Cardiac muscle cell (in vitro differentiated cells and primary cell): ENCODE measurements around the gene BRMS1. TPM values are rescaled to one million over a fixed set of nuclear protein-coding genes. Genes with fewer than 3 reads are reported as not detected.

Experiments
- DNase-seq, 2 donors: peaks; one replicate each; pipeline versions ENCODE4 v3.0.0 to v3.0.0-alpha.2; 2010 to 2017; ENCODE audit warnings: low read depth in 1 of 2, low spot score in 1 of 2
- H3K27ac ChIP-seq: fragments of 200-600 bp; sonication (generic); 2 replicates; pipeline ENCODE4 v1.5.1; 2016
- H3K27me3 ChIP-seq: fragments of 200-600 bp; sonication (generic); 2 replicates; pipeline ENCODE4 v1.6.0; 2016; ENCODE audit warnings: control low read depth
- H3K36me3 ChIP-seq: fragments of 200-600 bp; sonication (generic); 2 replicates; pipeline ENCODE4 v1.5.1; 2016; ENCODE audit warnings: control low read depth
- H3K4me1 ChIP-seq: fragments of 200-600 bp; sonication (generic); 2 replicates; pipeline ENCODE4 v1.8.1; 2017; ENCODE audit warnings: low read depth, mild to moderate bottlenecking, mixed run types
- H3K4me3 ChIP-seq: fragments of 200-600 bp; sonication (generic); 2 replicates; pipeline ENCODE4 v1.5.1; 2016; ENCODE audit warnings: mild to moderate bottlenecking
- H3K9me3 ChIP-seq: fragments of 200-600 bp; sonication (generic); 2 replicates; pipeline ENCODE4 v1.5.1; 2017; ENCODE audit warnings: low read depth, mild to moderate bottlenecking, control low read depth
- polyA plus RNA-seq: library from polyadenylated mRNA; unstranded; fragments of >200 nt; fragmentation: Nextera tagmentation; extraction: Ambion mirVana; gene quantifications from 2 replicates; pipeline ENCODE4 v1.2.1, GENCODE V29; 2016
- total RNA-seq: library from RNA; depleted of rRNA; stranded (reverse); fragments of >200 nt; gene quantifications from 2 replicates; pipeline ENCODE4 v1.2.3, GENCODE V29; 2016
- TF ChIP-seq, protein P1 (sequence below): IDR thresholded peaks from 2 replicates; pipeline ENCODE4 v1.5.1; 2012; ENCODE audit warnings: low read depth, mild to moderate bottlenecking, low read length

Gene BRMS1
- total and polyA plus RNA-seq, 2 experiments from 2014 or later: 33.2 to 33.8 TPM

DNA sequence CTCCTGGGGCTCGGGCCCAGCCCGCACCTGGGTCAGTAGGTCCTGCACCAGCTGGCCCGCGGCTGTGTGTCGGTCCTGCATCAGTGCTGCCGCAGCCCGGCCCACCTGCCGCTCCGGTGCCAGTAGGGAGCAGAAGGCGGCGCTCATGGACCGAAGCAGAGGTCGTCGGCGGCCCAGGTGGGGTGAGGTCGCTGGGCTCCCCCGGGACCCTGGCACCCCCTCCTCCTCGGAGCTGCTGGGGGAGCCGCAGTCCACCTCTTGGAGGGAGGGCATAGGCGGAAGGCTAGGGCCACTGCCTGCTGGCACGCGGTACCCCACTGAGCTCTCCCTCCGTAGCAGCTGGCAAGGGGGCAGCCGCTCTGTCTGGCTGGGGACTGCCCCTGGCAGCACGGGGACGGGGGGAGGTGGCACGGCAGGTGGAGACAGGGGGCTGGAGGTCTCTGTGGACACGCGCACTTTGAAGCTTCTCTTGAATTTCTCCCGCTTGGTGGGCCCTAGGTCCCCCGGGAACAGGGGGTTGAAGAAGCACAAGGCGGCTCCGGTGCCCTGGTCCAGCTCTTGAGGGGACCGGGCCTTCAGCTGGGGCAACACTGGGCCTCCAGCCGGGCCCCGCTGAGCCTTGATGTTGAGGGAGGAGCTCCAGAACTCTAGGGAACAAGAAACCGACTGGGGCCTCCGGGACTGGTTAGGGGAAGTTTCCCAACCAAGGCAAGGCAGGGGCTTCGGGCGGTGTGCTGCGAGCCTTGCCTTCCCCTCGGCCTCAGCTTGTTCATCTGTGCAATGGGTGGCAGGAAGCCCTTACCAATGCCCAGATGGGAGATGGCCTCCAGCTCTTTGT lies 10.1 kb downstream of the BRMS1 start:
- Histone ChIP-seq H3K4me1 (peaks cover 10% of the 10 kb centered on the region), H3K9me3 (no peaks in the 10 kb centered on the region), H3K27ac (no peak overlapping the region), H3K4me3 (no peak overlapping the region), H3K36me3 (no peaks in the 10 kb centered on the region), H3K27me3 (no peaks in the 10 kb centered on the region)
- TF ChIP-seq, protein P1, sequence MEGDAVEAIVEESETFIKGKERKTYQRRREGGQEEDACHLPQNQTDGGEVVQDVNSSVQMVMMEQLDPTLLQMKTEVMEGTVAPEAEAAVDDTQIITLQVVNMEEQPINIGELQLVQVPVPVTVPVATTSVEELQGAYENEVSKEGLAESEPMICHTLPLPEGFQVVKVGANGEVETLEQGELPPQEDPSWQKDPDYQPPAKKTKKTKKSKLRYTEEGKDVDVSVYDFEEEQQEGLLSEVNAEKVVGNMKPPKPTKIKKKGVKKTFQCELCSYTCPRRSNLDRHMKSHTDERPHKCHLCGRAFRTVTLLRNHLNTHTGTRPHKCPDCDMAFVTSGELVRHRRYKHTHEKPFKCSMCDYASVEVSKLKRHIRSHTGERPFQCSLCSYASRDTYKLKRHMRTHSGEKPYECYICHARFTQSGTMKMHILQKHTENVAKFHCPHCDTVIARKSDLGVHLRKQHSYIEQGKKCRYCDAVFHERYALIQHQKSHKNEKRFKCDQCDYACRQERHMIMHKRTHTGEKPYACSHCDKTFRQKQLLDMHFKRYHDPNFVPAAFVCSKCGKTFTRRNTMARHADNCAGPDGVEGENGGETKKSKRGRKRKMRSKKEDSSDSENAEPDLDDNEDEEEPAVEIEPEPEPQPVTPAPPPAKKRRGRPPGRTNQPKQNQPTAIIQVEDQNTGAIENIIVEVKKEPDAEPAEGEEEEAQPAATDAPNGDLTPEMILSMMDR: no peak
- DNase-seq: peak in 1 of 2 donors; percentile 32

DNA sequence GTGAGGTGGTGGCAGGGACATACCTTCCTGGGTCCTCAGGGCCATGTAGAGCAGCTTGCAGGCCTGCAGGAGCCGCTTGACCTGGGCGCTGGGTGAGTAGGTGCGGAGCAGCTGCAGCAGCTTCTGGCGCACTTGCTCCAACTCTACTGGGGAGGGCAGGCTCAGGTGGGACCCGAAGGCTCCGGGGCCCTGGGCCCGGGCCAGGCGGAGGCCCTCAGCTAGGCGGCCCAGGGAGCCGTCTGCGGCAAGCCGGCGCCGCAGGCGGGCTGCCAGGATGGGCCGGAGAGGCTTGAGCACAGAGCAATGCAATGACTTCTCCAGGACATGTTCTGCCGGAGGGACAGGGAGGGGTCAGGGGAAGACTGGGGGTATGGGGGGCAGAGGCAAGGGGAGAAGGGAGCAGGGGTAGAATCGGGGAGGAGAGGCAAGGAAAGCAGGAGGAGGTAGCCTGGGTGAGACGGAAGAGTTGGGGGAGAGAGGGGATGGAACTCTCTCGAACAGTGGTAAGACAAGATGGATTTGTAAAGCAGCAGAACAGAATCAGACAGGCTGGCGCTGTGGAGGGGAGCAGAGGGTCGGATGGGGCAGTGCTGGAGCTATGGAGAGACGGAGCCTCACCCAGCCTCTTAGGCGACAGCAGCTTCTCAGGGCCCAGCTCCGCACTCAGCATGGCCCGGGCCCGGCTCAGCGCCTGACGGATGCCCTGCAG lies 10.9 kb downstream of the BRMS1 start:
- Histone ChIP-seq H3K4me1 (peaks cover 10% of the 10 kb centered on the region), H3K36me3 (no peaks in the 10 kb centered on the region), H3K27ac (no peak overlapping the region), H3K9me3 (no peaks in the 10 kb centered on the region), H3K4me3 (no peak overlapping the region), H3K27me3 (no peaks in the 10 kb centered on the region)
- DNase-seq: no peak
- TF ChIP-seq, protein P1: no peak

DNA sequence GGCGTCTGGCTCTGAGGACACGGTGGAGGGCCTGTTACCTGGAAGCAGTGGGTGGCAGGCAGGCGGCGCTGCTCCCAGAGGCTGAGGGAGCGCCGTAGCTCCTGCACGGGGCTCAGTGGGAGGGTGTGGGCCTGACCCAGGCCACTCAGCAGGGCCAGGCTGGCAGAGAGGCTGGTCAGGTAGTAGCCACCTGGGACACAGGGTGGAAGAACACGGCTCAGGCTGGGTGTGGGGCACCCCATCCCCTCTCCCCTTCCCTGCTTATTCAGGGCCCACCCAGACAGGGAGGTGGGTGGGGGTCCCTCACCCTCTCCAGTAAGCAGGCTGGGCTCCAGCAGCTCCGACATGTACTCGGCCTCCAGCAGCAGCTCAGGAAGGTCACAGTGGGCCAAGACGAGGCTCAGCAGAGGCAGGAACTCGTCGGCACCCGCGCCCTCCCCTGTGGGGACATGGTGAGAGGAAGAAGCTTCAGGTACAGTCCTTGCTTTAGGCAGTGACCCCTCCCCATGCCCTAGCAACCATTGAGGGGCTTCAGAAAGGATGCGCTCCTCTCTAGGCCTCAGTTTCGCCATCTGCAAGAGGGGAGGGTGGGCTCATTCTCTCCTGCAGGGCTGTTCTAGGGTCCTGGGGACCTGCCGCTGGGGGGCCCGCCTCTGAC lies 11.6 kb downstream of the BRMS1 start:
- TF ChIP-seq, protein P1: no peak
- DNase-seq: no peak

DNA sequence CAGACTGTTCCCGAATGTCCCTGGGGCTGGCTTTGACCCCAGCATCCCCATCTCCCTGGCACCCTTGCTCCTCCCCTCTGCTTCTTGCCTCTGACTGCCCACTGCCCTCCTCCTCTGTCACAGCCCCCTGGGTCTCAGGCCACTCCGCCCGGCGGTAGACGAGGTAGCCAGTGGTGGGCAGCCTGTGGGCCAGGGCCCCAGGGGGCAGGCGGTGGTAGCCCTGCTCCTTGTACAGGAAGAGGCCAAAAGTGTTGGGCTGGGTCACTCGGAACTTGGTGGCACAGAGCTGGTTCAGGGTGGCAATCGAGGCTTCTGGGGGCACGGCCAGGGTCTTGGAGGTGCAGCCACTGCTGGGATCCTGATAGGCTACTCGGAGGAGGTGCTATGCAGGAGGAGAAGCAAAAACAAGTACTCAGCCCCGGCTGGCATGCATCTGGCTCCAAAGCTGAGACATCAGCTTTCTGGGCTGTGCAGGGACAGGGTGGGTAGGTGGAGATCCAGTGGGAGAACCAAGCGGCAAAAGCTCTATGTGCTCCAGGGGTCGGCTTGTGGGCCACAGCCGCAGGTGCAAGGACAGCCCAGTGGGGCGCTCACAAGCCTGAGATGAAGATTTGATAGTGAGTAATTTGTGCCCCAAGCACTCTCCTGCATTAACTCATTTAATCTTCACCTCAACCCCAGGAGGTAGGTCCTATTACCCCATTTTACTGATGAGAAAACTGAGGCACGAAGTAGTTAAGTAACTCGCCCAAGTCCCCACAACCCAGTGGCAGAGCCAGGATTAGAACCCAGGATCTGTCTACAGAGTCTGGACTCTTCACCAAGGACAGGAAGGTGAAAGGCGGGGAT lies 12.3 kb downstream of the BRMS1 start:
- DNase-seq: no peak
- no peaks in the 10 kb centered on the region for H3K27me3 ChIP-seq
- H3K4me1 ChIP-seq: peaks cover 15% of the 10 kb centered on the region
- TF ChIP-seq, protein P1: no peak
- H3K36me3 ChIP-seq: no peaks in the 10 kb centered on the region
- H3K27ac ChIP-seq: peak overlapping the region; percentile 71
- H3K9me3 ChIP-seq: no peaks in the 10 kb centered on the region
- no peak overlapping the region for H3K4me3 ChIP-seq

More for the DNA sequence above, 11.6 kb downstream of the BRMS1 start:
- Histone ChIP-seq H3K36me3 (no peaks in the 10 kb centered on the region), H3K27ac (no peak overlapping the region), H3K4me3 (no peak overlapping the region), H3K9me3 (no peaks in the 10 kb centered on the region), H3K4me1 (peaks cover 15% of the 10 kb centered on the region), H3K27me3 (no peaks in the 10 kb centered on the region)
